Activated CD4-positive, CD25-positive, alpha-beta regulatory T cell treated with anti-CD3 and anti-CD28 coated beads, Interleukin-2, amount 50 U/mL, for 24 hours (primary cell): Measurements from ENCODE around the gene ULBP1.
"Not testable (repeated sequence)": the region's sequence is repeated elsewhere in the genome, so short reads cannot be mapped to it uniquely, and the experiment has no call there.

ENCODE experiments used
- ATAC-seq, 2 donors: fragments of 150-1000 bp; cut with Tn5 transposase; one replicate each; pipeline ENCODE4 v1.10.0; 2021; ENCODE audit warnings: mild to moderate bottlenecking in 1 of 2, moderate library complexity in 1 of 2

ULBP1 gene

DNA sequence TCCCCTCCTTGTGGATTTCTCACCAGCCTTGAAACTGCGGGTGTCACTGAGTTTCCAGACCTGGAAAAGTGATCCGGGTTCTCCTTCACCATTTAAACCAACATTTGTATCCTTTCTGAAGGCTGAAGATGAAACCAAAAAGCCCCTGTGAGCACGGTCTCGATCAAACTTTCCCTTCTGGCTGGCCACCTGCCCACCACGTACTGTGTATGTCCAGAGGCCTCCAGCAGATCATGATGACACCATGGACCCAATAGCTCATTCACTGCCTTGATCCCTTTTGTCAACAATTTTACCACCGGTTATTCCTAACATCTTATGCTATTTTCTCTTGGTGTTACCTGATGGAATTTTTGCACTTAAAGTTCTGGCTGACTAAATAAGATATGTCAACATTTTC, 15.6 kb downstream of the ULBP1 start:
- ATAC-seq = no peak

DNA sequence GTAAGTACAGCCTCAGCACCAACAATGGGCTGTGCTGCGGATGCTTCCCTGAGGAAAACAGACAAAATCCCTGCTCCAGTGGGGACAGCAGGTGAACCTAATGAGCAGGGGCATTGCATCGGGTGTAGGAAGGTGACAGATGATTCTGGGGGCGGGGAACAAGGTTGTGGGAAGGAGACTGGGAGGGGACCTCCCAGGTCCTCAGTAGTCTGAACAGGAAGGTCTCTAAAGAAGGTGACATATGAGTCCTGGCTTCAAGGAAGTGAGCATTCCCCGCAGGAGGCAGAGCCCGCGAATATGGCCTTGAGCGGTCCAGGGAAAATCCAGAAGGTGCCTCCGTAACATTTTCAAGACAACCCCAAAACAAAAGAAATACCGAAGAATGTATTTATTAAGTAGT, 19.4 kb downstream of the ULBP1 start:
- ATAC-seq = no peak

DNA sequence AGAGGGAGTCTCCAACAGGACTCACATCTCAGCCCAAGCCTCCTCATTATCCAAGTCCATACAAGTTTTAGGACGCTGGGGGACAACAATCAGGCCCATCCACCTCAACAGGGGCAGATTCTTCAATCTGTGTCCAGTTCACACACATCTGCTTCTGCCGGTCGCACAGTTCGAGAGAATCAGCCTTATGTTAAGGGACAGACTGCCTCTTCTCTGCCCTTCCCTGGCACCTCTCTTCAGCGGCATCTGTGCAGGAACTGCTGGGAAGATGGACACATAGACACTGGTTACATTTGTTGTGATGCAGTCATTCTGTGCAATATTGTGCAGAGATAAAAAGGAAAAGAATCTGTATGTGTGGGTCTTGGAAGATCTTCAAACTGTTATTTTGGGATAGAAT, 21.0 kb downstream of the ULBP1 start:
- no peak for ATAC-seq

DNA sequence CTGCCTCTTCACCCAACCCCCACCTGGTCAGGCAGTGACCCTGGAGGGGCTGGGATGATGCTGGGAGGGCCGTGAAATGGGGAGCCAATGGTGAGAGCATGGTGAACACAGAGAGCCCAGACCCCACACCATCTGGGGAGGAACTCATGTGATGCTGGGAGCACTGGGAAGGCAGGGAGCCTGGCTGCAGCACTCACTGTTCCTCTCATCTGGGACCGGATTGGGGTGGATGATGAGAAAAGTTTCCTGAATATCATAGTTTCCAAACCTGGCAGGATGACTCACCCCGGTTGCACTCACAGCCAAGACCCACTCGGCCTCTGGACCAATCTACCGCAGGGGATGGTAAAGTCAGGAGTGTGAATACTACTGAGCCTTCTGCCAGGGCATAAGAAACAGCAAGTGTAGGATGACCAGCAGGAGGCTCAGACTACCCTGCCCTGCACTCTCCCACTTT, 21.8 kb downstream of the ULBP1 start:
- ATAC-seq = no peak

DNA sequence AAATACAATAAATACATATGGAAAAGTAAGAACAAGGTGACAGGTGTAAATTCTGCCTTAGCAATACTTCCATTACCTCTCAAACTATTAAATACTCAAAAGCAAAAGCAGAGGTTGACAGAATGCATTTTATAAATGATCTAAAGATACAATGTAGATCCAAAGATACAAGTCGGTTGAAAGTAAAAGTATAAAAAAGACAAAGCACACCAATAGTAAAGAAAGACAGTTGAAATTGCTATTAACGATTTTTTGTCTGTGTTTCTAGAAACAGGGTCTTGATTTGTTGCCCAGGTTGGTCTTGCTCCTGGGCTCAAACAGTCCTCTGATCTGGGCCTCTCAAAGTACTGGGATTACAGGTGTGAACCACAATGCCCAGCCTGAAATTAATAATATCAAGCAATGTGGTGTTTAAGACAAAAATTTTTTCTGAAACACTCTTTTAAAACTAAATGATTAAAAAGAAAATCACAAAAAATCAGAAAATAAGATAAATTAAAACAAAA, 23.9 kb downstream of the ULBP1 start:
- ATAC-seq = no peak

DNA sequence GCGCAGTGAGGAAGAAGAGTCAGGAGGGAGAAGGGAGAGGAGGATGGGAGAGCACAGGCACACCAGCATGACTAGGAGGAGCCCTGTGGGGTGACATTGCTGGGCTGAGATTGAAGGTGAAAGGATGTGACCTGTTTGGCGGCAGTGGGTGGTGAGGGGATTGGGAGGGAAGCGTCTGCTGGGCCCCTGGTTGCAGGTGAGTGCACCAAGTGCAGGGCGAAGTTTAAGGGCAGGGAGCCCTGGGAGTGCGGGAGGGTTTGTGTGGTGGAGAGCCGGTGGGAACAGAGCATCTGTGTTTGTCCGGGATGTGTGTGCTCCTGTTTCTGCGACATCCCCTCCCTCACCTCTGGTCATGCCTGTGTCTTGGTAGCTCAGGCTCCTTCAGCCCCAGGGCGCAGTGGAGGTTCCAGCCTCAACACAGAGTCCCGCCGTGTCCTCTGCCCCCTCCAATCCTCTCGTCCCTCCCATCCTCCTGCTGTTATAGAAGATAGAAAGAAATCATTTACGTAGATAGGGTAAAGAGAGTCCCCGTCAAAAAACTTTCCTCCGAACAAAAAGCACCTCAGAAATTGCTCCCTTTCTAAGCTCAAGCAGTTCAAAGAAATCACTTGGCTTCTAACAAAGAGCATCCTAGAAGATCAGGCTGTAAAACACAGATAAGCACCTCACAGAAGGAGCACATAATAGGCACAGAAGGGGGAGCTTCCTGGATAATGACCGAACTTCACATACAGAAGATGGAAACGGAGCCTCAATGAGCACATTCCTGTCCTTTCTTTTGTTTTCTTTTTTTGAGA, 25.0 kb downstream of the ULBP1 start:
- no peak for ATAC-seq

- no peak for ATAC-seq
These were observed 26.5 kb downstream of the ULBP1 start for GRCh38 chr6:149990212-149990660.

DNA sequence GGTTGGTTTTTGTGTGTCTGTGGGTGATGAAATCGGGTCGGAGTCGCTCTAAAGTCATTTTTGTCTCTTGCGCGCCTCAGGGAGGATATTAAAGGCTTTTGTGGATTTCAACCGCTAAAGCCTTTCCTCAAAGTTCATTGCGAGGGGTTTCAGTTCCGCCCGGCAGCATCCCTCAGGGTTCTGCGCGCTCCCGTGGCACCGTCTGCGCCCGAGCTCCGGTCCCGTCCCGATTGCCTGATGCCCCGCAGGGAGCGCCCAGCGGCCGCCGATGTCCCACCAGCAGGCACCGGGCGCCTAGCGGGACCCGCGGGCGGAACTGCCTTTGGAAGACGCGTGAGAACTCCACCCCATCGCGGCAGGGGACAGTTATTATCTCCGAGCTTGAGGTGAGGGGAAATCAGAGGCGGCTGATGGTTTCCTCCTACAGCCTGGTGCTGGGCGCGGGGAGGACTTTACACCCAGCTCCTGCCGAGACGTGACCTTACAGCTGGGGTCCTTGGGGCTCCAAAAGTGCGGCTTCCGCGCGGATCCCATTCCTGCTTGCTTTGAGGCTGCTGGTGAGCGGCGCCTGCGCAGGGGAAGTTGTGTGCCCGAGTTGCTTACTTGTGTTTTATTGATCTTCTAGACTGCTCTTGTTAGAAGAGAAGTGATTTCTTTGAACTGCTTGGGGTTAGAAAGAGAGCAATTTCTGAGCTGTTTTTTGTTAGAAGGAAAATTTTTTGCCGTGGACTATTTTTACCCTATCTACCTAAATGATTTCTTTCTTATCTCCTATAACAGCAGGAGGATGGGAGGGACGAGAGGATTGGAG, 27.1 kb downstream of the ULBP1 start:
- ATAC-seq = peak; percentile 41 to 52

DNA sequence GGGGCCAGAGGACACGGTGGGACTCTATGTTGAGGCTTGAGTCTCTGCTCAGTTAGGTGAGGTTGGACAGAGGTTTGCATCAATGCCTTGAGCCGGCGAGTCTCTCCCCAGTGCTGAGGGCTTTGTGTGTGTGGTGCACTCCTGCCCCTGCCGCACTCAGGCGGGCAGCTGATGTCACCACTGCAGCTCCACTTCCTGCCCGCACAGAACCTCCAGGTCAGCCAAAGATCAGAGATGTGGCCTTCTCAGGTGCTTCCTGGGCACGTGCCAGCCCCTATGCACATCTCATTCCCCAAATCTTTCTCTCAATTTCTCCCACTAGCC, 27.7 kb downstream of the ULBP1 start:
- ATAC-seq = peak; percentile 61 to 63

GRCh38 chr6:149991838-149992237, 28.1 kb downstream of the ULBP1 start:
- ATAC-seq = no peak

DNA sequence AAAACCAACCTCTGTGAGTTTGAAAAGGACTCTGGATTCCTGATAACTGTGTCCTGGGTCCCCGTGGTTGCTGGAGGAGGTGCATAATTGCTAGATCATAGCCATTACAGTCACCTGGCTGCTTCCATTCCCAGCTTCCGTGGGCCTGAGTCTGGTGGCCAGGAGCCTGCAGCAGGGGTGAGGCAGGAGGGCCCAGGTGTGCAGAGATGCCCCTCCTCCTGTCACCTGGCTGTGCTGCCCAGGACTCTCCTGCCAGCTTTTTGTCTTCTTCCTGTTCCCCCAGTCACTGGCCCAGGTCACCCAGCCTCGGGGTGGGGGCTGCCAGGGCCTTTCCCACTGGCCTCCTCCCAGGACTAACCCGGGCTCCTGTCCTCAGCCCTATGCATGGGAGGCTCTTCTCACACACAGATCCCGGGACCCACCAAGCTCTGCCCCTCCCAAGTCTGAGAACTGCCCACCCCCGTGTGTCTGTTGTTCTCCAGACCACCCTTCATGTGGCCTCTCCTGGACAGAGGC, 31.6 kb downstream of the ULBP1 start:
- no peak for ATAC-seq

GRCh38 chr6:149995971-149996370, 32.2 kb downstream of the ULBP1 start:
- ATAC-seq = no peak

GRCh38 chr6:149999636-150000035, 35.9 kb downstream of the ULBP1 start:
- no peak for ATAC-seq

- peak in 1 of 2 donors; percentile 10 for ATAC-seq
These were observed 37.7 kb downstream of the ULBP1 start for GRCh38 chr6:150001295-150002008.

GRCh38 chr6:150002710-150003109, 39.0 kb downstream of the ULBP1 start:
- no peak for ATAC-seq

- not testable (repeated sequence) for ATAC-seq
These were observed 39.9 kb downstream of the ULBP1 start for GRCh38 chr6:150003599-150003998.

DNA sequence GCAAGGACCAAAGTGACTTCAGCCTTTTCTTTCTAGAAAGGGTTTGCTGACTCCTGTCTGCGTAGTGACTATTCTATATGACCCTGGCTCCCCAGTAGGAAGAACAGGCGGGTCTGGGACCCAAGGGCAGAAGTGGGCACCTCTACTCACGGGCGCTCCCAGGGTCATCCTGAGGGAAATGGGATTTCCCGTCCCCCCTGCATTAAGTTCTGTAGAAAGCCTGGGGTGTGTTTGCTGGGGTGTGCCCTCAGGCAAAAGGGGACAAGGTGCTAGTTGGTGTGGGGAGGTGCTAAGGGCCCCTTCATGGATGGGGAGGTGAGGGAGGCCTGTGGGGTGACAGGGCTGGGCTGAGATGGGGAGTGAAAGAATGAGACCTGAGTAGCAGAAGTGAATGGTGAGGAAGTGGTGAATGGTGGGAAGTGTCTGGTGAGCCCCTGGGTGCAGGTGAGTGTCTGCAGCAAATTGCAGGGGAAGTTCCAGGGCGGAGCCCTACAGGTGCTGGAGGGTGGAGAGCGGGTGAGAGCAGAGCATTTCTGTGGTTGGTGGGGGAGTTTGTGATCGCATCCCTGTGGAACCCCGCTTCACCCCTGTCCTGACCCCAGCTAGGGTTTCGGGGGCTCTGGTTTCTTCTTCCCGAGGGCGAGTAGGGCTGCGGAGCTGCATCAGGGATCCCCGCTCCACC, 40.5 kb downstream of the ULBP1 start:
- ATAC-seq = peak; percentile 6 to 14

- ATAC-seq = peak; percentile 83 to 85
These were observed 41.3 kb downstream of the ULBP1 start for GRCh38 chr6:150004783-150005717.

- no peak for ATAC-seq
These were observed 42.3 kb downstream of the ULBP1 start for GRCh38 chr6:150005761-150006651.

- ATAC-seq = peak; percentile 49 to 59
These were observed 43.3 kb downstream of the ULBP1 start for GRCh38 chr6:150006961-150007464.
